Activated T-cell treated with anti-CD3 and anti-CD28 coated beads for 4 hours (primary cell): Measurements from ENCODE around the gene EIF3D.

ENCODE experiments used
- DNase-seq: peaks from one replicate; pipeline ENCODE4 v3.0.0-alpha.2; 2020

EIF3D gene, protein sequence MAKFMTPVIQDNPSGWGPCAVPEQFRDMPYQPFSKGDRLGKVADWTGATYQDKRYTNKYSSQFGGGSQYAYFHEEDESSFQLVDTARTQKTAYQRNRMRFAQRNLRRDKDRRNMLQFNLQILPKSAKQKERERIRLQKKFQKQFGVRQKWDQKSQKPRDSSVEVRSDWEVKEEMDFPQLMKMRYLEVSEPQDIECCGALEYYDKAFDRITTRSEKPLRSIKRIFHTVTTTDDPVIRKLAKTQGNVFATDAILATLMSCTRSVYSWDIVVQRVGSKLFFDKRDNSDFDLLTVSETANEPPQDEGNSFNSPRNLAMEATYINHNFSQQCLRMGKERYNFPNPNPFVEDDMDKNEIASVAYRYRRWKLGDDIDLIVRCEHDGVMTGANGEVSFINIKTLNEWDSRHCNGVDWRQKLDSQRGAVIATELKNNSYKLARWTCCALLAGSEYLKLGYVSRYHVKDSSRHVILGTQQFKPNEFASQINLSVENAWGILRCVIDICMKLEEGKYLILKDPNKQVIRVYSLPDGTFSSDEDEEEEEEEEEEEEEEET

DNA sequence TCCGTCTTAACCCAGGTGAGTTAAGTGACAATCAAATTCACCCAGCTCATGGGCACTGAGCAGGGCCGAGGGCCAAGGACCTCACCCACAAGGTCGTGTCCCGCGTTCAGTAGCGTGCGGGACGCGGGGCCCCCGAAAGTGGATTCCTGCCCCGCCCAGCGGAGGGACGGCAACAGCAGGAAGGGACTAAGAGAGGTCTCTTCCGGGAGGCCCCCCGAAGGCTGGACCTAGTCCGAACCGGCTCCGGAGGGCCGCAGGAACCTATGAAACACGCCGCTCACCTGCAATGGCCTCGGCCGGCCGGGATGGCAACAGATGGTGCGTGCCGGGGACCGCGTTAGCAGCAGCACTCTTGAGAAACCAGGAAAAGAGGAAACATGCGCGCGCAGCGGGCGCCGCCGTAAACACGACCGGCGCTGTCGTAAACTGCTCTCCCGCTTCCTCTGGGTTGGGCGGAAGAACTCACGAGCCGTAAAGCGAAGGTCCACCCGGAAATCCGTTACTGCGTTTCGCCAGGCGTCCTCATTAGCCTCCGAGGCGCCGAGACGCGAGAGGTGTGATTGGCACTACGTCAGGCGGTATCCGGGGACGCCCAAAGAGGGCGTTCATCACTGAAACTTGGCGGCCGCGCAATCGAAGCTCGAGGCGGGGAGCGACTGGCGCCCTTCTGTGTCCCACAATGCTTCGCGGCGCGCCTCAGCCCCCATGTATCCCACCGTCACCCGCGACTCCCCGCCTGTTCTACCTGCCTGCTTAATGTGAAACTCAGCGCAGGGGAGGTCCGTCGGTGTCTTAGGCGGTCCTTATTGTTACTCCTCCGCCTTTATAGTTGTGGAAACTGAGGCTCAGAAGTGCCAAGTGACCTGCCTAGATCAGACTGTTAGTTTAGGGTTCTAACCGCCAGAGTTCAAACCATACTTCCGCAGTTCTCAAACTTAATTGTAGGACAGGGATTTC is at the start of gene EIF3D:
Gene EIF3D (minus strand): TSS at position 372 of the 957 bp plus-strand sequence. CDS start 3,045 bp downstream, outside the sequence.
- peak; percentile 94 for DNase-seq

DNA sequence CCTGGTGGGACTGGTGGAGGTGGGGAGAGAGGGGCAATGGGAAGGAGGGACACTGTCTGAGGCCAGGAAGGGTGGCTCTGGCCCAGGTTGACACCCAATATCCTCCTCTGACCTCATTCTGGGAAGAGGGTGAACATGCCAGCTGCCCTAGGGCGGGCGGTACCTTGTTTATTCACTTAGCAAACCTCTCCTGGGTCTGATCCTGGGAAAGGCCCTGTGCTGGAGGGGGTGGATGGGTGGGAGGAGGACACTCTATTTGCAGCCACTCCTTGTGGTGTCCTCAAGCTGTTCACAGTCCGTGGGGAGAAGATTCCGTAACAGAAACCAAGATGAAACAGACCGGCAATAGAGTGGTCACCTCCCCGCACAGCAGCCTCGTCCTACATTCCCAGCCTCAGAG is 49.7 kb upstream of the EIF3D start:
- no peak for DNase-seq

DNA sequence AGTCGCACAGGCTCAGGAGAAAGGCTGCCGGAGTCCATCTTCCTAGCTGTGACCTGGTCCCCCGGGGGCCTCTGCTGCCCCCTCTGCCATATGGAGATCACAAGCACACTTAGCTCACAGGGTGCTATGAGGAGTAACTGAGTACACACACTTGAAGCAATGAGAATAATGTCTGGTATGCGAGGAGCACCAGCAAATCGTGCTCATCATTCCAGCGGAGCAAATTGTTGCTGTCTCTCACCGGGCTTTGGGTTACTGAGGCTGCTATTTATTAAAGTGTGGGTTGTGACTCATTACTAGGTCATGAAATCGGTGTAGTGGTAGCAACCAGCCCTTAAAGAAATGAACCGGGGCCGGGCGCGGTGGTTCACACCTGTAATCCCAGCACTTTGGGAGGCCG is 48.1 kb upstream of the EIF3D start:
- DNase-seq = no peak

DNA sequence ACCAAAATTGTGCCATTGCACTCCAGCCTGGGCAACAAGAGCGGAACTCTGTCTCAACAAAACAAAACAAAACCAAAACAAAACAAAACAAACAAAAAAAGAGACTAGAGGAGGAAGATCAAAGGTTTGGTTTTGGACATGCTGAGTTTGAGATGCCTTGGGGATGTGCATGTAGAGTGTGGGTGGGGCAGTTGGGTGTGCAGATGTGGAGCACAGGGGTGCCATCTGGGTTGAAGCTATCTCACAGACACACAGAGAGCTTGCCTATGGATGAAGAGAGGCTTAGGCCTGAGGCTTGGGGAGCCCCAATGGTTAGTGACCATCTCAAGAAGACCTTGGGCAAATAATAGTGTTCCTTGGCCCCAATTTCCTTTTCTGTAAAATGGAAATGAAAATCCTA is 45.8 kb upstream of the EIF3D start:
- DNase-seq = no peak

DNA sequence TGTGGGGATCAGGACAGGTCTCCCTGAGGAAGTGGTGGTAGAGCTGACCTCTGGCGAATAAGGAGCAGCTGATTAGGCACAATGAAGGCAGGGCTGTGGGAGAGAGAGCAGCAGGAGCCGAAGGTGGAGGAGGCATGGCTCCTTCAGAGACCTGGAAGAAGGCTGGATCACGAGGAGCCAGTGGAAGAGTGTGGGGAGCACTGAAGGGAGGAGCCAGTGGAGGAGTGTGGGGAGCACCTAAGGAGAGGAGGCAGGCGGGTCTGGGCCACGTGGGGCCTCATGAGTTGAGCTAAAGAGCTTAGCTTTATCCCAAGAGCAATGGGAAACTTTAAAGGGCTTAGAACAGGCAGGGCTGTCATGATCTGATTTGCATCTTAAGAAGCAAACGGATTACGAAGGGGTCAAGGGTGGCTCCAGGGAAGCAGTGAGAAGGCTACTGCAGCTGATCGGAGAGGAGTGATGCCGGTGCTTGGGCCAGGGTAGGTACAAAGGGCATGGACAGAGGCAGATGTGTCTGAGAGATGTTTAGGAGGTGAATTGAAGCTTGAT is 44.9 kb upstream of the EIF3D start:
- no peak for DNase-seq

DNA sequence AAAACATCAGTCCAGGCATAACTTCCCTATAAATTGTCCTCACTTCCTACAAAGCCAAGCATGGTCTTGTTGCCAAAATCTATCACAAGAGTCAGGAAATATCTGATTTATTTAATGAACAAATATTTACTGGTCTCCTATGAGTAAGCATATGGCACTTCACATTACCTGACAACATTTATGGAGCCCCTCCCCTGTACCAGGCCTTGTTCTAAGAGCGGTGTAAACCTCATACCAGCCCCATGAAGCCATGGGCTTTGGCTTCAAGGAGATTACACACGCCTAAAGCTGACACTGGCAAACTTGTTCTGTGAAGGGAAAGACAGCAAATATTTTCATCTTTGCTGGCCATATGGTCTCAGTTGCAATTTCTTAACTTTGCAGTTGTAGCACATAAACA is 43.0 kb upstream of the EIF3D start:
- no peak for DNase-seq

DNA sequence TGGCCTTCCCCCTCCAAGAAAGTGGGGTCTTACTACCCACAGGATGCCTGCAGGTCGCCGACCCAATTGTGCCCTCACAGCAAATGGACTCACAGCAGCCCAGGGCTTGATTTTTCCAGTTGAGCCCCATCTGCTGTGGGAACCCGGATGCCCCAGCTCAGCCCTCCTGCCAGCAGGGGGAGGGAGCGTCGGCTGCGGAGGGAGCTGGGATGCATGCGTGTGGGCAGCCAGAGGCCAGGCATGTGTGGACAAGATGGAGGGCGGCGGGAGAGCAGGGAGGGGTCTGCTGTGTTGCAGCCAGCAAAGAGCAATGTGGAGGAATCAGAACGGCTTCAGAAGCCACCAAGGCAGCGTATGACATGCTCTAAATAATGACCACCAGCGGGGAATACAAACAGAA is 41.0 kb upstream of the EIF3D start:
- no peak for DNase-seq

DNA sequence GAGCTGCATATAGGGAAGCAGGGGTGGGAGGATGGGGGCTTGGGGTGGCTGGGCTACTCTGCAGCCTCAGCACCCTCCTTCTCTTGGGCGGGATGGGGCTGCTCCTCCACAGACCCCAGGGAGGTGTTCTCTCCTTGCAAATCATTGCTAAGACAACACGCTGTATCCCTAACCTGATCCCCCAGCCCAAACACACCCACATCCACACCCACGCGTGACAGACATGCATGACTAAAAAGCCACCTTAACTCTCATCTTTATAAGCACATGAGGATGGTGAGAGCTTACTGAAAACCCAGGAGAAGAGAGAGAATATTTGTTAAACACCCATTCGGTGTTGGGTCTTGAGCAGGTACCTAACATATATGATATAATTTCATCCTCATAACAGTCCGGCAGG is 39.9 kb upstream of the EIF3D start:
- DNase-seq = no peak

DNA sequence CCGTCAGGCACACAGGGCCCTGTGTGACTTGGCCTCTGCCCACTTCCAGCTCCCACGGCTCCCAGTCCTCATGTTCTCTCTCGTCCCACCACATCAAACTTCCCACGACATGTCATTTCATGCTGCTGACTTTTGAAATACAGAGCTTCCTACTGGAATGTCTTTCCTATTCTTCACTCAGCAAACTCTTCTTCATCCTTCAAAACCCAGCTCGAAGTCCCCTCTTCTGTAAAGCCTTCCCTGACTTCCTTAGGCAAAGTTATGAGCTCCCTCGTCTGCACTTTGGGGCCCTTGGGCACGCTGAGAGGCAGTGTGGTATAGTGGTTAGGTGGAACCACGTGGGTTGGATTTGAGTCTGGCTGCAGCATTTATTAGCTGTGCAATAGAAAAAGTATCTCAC is 37.8 kb upstream of the EIF3D start:
- DNase-seq = no peak

DNA sequence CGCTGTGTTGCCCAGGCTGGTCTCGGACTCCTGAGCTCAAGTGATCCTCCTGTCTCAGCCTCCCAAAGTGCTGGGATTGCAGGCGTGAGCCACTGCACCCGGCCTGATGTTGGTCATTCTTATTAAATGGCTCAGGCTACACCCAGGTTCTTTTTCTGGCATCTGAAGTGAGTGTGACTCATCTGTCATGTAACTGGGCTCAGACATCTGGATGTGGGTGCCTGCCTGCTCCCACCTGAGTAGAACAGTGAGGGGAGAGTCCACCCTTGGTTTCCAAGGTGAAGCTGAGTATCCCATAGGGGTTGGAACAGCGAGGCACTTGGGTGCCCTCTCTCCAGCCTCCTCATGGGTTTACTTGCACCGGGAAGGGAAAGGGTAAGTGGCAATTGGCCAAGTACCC is 36.7 kb upstream of the EIF3D start:
- no peak for DNase-seq

DNA sequence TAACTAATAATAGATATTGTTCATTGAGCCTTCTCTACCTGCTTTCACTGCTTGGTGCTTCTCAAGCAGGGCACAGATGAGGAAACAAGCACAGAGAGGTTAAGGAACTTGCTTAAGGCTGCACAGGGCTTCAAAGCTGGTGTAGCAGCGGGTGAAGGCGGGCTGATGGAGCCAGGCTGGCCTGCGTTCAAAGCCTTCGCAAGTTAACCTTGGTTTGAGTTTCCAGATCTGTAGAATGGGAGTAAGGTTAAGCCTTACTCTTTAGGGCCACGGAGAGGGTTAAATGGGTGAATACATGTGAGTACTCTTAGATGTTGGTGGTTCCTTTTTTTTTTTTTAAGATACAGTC is 36.2 kb upstream of the EIF3D start:
- DNase-seq = no peak

DNA sequence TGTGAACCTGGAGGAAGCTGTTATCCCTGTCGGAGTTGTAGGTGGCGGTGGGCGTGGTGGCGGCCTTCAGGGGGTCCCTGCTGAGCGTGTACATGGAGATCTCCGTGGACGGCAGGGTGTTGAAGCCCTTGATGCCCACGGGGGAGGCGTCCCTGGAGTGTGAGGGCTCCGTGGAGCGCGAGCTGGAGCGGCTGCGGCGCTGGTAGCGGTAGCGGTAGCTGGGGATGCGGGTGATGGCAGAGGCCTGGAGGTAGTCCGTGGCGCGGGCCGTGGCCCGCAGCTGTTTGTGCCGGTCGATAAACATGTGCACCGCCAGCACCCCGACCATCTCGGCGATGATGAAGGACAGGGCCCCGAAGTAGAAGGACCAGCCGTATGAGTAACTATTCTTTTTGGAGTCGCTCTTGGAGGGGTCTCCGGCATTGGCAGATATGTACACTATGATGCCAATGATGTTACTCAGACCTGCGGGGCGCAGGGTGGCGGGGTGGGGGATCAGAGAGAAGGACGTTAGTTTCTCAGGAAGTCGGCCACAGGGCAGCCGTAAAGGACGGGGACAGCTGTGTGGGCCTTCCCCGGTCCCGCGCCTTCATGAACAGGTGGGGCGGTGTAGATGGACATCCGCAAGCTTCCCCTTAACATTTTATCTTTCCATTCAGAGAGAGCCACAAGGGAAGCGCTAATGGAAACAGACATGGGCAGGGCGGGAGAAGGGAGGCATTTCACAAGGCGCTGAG is 35.6 kb upstream of the EIF3D start:
- no peak for DNase-seq

DNA sequence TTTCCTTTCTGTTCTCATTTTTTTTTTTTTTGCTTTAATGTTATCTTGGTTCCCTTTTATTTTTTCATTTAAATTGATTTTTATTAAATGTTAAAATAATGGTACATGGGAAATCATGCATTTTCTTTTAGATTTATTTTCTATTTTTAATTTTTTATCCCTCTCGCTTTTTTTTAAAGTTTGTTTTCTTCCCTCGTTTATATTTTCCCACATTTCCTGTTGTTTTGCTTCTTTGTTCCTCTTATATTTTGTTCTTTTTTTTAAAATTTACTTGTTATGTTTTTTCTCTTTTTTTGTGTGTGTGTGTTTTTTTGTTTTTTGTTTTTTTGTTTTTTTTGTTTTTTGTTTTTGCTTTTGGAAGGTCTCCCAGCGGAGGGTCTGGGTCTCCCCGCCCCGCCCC is 34.9 kb upstream of the EIF3D start:
- no peak for DNase-seq

DNA sequence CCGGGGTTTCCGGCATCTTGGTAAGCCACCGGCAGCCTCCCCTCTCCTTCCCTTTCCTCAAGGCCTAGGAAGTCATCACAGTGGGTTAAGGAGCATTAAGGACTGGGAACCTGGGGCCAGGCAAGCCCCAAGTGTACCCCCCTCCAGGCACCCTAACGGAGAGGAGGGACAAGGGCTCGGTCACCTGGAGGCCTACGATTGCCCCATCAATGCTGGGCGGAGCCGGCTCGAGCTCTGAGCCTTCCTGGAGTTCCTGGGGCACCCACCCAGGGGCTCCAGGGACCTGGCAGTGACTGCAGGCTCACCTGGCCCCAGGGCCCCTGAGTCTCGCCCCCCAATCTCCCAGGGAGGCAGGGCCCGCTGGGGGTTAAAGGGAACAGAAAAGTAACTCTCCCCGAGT is 34.5 kb upstream of the EIF3D start:
- no peak for DNase-seq

DNA sequence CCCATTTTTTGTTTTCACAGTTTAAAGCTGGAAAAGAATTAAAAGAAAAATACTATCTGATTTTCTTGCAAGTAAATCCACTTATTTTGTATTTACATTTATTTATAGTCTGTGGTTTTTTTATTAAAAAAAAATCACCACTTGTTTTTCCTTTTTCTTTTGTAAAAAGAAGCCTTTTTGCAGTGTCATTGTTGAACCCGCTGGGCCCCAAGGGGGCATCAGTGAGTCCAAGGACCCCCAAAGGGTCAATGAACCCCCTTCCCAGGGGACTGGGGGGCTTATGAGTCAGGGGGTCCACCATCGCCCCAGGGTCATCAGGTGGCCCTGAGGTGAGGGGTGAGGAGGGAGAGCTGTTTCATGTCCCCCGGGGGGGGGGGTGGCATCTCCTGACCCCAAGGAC is 34.0 kb upstream of the EIF3D start:
- no peak for DNase-seq

DNA sequence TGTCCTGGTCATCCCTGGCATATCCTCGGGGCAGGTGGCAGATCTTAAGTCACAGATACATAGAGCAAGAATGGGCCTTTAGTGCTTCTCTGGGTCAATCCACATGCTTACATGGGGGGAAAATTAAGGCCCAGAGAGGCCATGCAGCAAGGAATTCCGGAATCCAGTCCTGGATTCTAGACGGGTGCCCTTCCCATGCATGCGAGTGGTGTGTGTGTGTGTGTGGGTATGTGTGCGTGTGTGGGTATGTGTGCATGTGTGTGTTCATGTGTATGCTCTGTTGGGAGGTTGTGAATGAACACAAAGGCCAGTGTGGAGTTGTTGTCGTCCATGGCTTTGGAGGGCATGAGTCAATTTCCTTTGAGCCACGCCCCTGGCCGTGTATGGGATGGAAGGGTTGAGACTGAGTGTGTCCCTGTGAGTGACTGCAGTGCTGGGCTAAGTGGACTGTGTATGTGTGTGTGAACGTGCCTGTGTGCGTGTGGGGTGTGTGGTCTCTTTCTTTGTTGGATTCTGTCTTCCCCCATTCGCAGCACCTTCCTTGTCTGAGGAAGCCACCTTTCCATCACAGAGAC is 33.4 kb upstream of the EIF3D start:
- no peak for DNase-seq

DNA sequence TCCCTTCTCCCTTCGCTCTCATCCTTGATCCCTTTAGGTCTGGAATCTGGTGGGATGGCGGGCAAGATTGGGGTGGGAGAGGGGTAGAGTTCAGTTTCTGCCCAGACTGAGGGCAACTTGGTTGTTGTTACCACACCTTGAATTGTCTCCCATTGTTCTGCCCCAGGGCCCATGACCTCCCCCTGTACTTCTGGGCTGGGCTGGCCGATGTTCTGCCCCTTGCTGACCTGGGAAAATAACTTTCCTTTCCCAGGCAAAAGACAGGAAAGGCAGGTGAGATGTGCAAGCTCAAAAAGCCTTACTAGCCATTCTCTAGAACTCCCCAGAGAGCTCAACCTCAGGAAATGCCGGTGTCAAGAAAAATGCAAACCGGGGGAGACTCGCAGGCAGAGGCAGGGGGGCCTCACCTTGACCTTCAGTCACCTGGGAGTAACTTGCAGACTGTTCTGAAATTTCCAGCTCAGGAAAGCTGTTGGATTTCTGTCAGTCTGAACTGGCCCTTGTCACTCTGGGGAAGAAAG is 32.4 kb upstream of the EIF3D start:
- no peak for DNase-seq

DNA sequence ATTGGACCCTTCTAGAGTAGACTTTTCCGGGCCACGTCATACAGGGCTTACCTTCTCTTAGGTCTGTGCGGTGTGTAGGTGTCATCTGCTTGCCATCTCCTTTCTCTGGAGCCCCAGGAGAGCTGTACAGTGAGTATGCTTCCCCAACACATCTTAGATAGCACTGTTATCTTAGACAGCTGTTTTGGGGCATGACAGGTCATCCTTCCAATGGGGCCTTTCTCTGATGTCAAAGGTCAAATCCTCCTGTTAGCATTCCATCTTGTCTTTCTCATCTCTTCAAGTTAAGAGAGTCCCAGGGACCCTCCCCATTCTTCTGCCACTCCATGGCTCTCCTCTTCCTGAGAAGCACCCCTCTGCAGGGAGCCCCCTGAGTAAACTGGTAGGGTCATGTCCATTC is 31.0 kb upstream of the EIF3D start:
- no peak for DNase-seq

DNA sequence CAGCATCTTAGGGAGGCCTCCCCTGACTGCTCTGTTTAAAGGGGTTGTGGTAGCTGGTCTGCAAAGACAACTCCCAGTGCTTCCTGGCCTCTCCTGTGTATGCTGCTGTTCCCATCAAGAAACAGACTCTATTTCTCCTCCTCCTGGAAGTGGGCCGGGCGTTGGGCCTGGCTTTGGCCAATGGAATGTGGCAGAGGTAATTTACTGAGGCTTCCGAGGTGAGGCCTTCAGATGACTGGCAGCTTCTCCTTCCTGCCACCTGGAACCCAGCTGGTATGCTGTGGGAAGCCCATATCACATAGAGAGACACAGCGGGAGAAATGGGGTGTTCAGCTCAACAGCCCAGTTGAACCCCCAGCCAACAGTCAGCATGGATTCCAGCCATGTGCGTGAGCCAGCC is 25.1 kb upstream of the EIF3D start:
- no peak for DNase-seq

DNA sequence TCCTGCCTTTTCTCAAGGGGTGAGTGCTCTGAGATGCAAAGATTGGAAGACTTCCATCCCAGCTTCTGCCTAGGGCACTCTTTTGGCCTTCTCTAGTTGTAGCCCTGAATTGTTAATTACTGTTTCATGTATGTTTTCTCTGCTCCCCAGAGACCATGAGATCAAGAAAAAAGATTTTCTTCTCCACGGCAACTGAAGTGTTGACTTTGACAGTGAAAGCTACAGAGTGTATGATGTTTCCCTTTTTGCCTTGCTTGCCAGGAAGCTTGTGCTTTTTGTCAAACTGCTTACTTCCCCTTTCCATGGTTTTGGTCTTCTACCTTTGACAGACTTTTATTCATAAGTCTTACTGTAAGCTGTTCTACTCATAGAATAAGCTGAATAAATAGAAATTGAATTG is 23.3 kb upstream of the EIF3D start:
- no peak for DNase-seq

DNA sequence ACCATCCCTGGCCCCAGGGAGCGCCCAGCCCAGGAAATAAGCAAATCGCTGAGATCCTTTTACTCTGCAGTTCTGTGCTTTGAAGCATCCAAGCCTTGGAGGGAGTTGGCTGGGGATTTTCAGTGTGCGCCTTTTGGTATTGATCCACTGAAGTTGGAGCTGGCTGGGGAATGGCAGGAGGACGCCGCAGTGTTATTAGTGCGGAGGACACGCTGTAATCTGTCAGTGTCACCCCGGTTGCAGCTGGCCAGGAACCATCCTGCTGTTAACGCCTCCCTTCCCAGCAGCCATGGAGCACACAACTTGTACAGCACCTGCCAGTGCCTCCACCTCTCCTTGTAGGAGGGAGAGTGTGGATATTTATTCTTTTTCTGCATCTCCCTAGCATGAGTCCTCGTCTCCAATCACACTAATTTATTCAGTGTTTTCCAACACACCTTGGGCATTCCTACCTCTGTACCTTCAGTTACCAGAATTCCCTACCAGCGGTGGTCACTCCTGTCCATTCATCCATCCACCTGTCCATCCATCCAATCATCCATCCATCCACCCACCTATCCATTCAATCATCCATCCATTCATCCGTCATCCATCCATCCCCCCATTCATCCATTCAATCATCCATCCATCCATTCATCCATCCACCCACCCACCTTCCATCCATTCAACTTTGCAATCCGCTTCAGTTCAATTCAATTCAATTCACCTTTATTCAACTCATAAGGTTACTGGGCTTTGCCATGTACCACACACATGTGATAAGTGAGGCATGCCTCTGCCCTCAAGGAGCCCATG is 21.9 kb upstream of the EIF3D start:
- no peak for DNase-seq
